Liver (tissue), 9 donors: ENCODE measurements around the gene PDGFB. TPM values are rescaled to one million over a fixed set of nuclear protein-coding genes. Genes with fewer than 3 reads are reported as not detected.

ENCODE experiments used
- DNase-seq: peaks from one replicate; pipeline ENCODE4 v3.0.0-alpha.2; 2017; ENCODE audit warnings: low spot score
- H3K27ac ChIP-seq, 2 donors: one replicate each; pipeline ENCODE4 v1.7.0; 2013; ENCODE audit warnings: inconsistent platforms in 2 of 2, low read length in 2 of 2, control low read depth in 1 of 2, low read depth in 1 of 2, mild to moderate bottlenecking in 1 of 2
- H3K27me3 ChIP-seq, 4 donors: one replicate each; pipeline versions ENCODE4 v1.6.1 to v1.7.0; 2013; ENCODE audit warnings: low read length in 3 of 4, inconsistent platforms in 1 of 4, mild to moderate bottlenecking in 1 of 4, moderate library complexity in 1 of 4; ENCODE audit not compliant: control insufficient read depth in 4 of 4, insufficient read depth in 4 of 4
- H3K36me3 ChIP-seq, 4 donors: one replicate each; pipeline versions ENCODE4 v1.6.1 to v1.7.0; 2013; ENCODE audit warnings: low read length in 3 of 4, mild to moderate bottlenecking in 3 of 4, low read depth in 1 of 4, moderate library complexity in 1 of 4; ENCODE audit not compliant: control insufficient read depth in 4 of 4, insufficient read depth in 3 of 4
- H3K4me1 ChIP-seq, 4 donors: one replicate each; pipeline versions ENCODE4 v1.6.1 to v1.7.0; 2013; ENCODE audit warnings: low read length in 3 of 4, mild to moderate bottlenecking in 3 of 4, moderate library complexity in 1 of 4; ENCODE audit not compliant: control insufficient read depth in 4 of 4, insufficient read depth in 4 of 4
- H3K4me3 ChIP-seq, 3 donors: one replicate each; pipeline versions ENCODE4 v1.6.1 to v1.7.0; 2013; ENCODE audit warnings: low read length in 3 of 3, control low read depth in 1 of 3, low read depth in 1 of 3, mild to moderate bottlenecking in 1 of 3
- H3K9ac ChIP-seq, 2 donors: one replicate each; pipeline ENCODE4 v1.7.0; 2013; ENCODE audit warnings: low read length in 2 of 2, mild to moderate bottlenecking in 2 of 2, moderate library complexity in 2 of 2, control low read depth in 1 of 2, low read depth in 1 of 2
- H3K9me3 ChIP-seq, 4 donors: one replicate each; pipeline versions ENCODE4 v1.6.1 to v1.7.0; 2013; ENCODE audit warnings: low read length in 3 of 4; ENCODE audit not compliant: control insufficient read depth in 4 of 4
- EGR1 ChIP-seq, 2 donors: IDR thresholded peaks; 2 replicates each; pipeline ENCODE4 v1.6.1; 2016 to 2018; ENCODE audit warnings: antibody characterized with exemption in 2 of 2, low read depth in 2 of 2
- FOXA2 ChIP-seq: IDR thresholded peaks from 2 replicates; pipeline ENCODE4 v1.6.1; 2016; ENCODE audit warnings: antibody characterized with exemption
- GABPA ChIP-seq, 2 donors: IDR thresholded peaks in 1 of 2; conservative IDR thresholded peaks in 1 of 2; 2 replicates each; pipeline ENCODE4 v1.6.1; 2016; ENCODE audit warnings: antibody characterized with exemption in 2 of 2, mild to moderate bottlenecking in 1 of 2, moderate library complexity in 1 of 2
- HNF4A ChIP-seq, 2 donors: conservative IDR thresholded peaks; 2 replicates each; pipeline ENCODE4 v1.6.1; 2016; ENCODE audit warnings: antibody characterized with exemption in 2 of 2, mild to moderate bottlenecking in 2 of 2
- MAX ChIP-seq: IDR thresholded peaks from 2 replicates; pipeline ENCODE4 v1.6.1; 2016; ENCODE audit warnings: antibody characterized with exemption
- NR2F2 ChIP-seq: IDR thresholded peaks from 2 replicates; pipeline ENCODE4 v1.6.1; 2016; ENCODE audit warnings: antibody characterized with exemption
- SP1 ChIP-seq: IDR thresholded peaks from 2 replicates; pipeline ENCODE4 v1.6.1; 2018; ENCODE audit warnings: antibody characterized with exemption, mild to moderate bottlenecking
- TAF1 ChIP-seq: conservative IDR thresholded peaks from 2 replicates; pipeline ENCODE4 v1.6.1; 2016; ENCODE audit warnings: antibody characterized with exemption, mild to moderate bottlenecking
- ZBTB33 ChIP-seq: IDR thresholded peaks from 2 replicates; pipeline ENCODE4 v1.6.1; 2016; ENCODE audit warnings: antibody characterized with exemption
- WGBS: extraction: QIAGEN DNeasy Blood & Tissue Kit; methylation state at CpG from one replicate; pipeline ENCODE4 v1.1.7; 2013; 5-methylcytosine and 5-hydroxymethylcytosine counted together
- polyA plus RNA-seq, 2 donors: library from polyadenylated mRNA; stranded (reverse) in 1 of 2; unstranded in 1 of 2; fragments of 200-250 nt in 1 of 2; fragments of >200 nt in 1 of 2; fragmentation: Nextera tagmentation in 1 of 2; extraction: Ambion mirVana in 1 of 2; gene quantifications; one replicate each; pipeline versions ENCODE4 v1.2.1 to v1.2.3, GENCODE V29; 2013 to 2015
- total RNA-seq, 2 donors: library from RNA; depleted of rRNA; stranded (reverse); fragments of >200 nt; gene quantifications; one replicate each; pipeline ENCODE4 v1.2.3, GENCODE V29; 2014
- TF ChIP-seq, protein P1 (sequence below): IDR thresholded peaks from 2 replicates; pipeline ENCODE4 v1.6.1; 2016; ENCODE audit warnings: antibody characterized with exemption
- donor health status: healthy.
- donor health status: healthy.
- donor health status: healthy.
- donor health status: healthy.
- donor health status: healthy.

PDGFB gene
- total and polyA plus RNA-seq, 4 donors: 0.25 to 4.5 (median 1.7) TPM

DNA sequence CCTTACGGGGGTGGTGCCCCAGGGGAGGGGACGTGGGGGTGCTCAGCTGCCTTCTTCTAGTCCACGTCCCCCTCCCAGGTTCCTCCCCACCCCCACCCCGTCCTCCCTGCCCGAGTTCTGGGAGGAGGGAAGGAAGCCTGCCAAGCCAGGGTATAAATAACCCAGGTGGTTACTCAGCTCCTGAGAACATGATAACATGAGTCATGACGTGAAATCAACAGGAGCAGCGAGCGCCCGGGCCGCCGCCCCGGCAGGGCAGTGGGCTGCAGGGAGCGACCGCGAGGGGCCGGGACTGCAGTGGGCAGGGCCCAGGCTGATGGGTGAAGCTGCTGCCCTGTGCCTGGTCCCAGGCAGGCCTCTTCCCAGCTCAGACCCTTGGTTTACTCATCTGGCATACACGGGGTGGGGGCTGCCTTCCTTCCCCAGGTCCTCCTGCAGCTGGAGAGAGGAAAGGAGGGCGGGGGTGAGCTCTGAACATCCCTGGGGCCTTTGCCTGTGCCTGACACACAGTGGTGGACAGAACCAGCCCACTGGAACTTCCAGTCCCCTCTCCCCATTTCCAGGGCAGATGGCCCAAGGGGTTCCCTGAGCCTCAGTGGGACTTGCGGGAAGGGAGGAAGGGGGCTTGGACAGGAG, 8.8 kb upstream of the PDGFB start:
- no peak for TF ChIP-seq MAX
- no peak overlapping the region for H3K4me3 ChIP-seq
- H3K9ac ChIP-seq: no peak overlapping the region
- 17% methylated on average over 19 of the region's 19 CpGs for WGBS
- no peak for DNase-seq
- peaks cover 2 to 7% (median 3%) of the 10 kb centered on the region in 4 donors for H3K4me1 ChIP-seq
- no peaks in the 10 kb centered on the region for H3K27me3 ChIP-seq
- no peak overlapping the region for H3K27ac ChIP-seq
- no peaks in the 10 kb centered on the region for H3K36me3 ChIP-seq
- no peaks in the 10 kb centered on the region for H3K9me3 ChIP-seq

- H3K9me3 ChIP-seq: no peaks in the 10 kb centered on the region
- 29% methylated on average over 21 of the region's 21 CpGs for WGBS
- no peaks in the 10 kb centered on the region for H3K27me3 ChIP-seq
- H3K4me3 ChIP-seq: no peak overlapping the region
- H3K4me1 ChIP-seq: peaks cover 2 to 7% (median 3%) of the 10 kb centered on the region in 4 donors
- H3K27ac ChIP-seq: no peak overlapping the region
- TF ChIP-seq FOXA2: no peak
- TF ChIP-seq GABPA (IDR thresholded peaks at IDR 0.05 in 1 of 2, conservative IDR thresholded peaks at IDR 0.05 in 1 of 2): no peak
- TF ChIP-seq ZBTB33: no peak
- H3K9ac ChIP-seq: no peak overlapping the region
- H3K36me3 ChIP-seq: no peaks in the 10 kb centered on the region
- DNase-seq: no peak
Observed at GRCh38 chr22:39252461-39253434, 8.0 kb upstream of the PDGFB start.

- H3K9ac ChIP-seq: no peak overlapping the region
- DNase-seq: no peak
- no peaks in the 10 kb centered on the region for H3K9me3 ChIP-seq
- no peak overlapping the region for H3K4me3 ChIP-seq
- TF ChIP-seq TAF1 (no peak), FOXA2 (no peak), HNF4A (conservative IDR thresholded peaks at IDR 0.05) (no peak), EGR1 (IDR thresholded peaks at IDR 0.05; ENCODE audit: low read depth in 2 of 2) (no peak), GABPA (IDR thresholded peaks at IDR 0.05 in 1 of 2, conservative IDR thresholded peaks at IDR 0.05 in 1 of 2) (no peak), NR2F2 (no peak), SP1 (no peak)
- TF ChIP-seq, protein P1, sequence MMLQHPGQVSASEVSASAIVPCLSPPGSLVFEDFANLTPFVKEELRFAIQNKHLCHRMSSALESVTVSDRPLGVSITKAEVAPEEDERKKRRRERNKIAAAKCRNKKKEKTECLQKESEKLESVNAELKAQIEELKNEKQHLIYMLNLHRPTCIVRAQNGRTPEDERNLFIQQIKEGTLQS: no peak
- peaks cover 2 to 7% (median 3%) of the 10 kb centered on the region in 4 donors for H3K4me1 ChIP-seq
- 65% methylated on average over 22 of the region's 22 CpGs for WGBS
- no peaks in the 10 kb centered on the region for H3K27me3 ChIP-seq
- no peak overlapping the region for H3K27ac ChIP-seq
- no peaks in the 10 kb centered on the region for H3K36me3 ChIP-seq
Observed at GRCh38 chr22:39251762-39252460, 7.1 kb upstream of the PDGFB start.
